HG02885 (cell line): ENCODE data around the gene TCF3.
A peak's percentile ranks its signal among the peaks of the same experiment; 100 is the strongest.

Experiments
- ATAC-seq: cut with Tn5 transposase; IDR thresholded peaks from one replicate; pipeline ENCODE4 v1.9.1; 2021; ENCODE audit warnings: mild to moderate bottlenecking; ENCODE audit not compliant: unreplicated experiment, poor library complexity

The TCF3 gene

DNA sequence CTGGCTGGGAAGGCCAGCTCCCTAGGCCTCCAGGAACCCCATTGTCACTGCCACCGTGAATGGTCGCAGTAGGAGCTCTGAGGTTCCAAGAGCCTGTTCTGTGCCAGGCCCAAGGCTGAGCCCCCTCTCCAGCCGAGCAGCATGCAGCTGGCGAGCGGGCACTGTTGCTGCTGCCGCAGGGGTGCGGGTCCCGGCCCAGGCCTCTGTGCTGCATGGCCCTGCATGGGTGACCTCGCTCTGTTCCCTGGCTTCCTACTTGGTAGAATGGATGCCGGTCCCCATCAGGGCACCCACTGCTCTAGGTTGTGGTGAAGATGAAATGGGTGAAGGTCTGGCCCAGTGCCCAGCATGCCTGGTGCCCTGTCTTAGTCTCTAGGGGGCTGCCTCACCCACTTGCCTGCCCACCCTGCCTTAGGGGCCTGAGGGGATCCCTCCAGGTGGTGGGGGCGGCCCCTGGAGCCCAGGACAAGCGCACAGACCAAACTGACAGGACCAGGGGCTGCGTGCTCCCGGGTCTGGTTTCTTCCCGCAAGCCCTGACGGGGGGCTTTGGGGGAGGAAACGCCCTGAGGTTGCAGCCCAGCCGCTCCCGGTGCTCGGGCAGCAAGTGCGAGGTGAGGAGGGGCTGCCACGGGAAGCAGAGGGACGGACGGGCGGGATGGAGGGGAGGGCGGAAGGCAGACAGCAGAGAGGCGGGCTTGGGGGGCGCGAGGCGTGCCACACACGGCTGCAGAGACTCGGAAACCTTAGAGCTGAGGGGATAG lies 38.4 kb downstream of the TCF3 start:
- ATAC-seq: no peak

GRCh38 chr19:1613146-1613545 lies 39.3 kb downstream of the TCF3 start:
- ATAC-seq: no peak

DNA sequence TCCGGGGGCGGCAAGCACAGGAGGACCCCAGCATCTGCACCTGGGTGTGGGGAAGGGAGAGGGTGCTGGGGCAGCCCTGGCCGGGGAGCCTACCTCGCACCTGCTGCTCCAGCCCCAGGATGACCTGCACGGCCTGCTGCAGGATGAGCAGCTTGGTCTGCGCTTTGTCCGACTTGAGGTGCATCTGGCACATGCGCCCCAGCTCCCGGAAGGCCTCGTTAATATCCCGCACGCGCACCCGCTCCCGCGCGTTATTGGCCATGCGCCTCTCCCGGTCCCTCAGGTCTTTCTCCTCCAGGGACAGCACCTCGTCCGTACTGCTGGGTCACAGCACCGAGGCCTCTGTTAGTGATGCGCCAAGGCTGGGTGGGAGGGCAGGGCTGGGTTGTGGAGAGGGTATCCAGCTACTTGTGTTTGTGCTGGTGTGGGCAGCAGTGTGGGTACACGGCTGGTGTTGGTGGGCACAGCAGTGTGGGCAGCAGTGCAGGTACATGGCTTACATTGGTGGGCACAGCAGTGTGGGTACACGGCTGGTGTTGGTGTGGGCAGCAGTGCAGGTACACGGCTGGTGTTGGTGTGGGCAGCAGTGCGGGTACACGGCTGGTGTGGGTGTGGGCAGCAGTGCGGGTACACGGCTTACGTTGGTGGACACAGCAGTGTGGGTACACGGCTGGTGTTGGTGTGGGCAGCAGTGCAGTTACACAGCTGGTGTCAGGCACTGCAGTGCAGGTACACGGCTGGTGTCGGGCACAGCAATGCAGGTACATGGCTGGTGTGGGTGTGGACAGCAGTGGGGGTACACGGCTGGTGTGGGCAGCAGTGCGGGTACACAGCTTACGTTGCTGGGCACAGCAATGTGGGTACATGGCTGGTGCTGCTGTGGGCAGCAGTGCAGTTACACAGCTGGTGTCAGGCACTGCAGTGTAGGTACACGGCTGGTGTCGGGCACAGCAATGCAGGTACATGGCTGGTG lies 40.0 kb downstream of the TCF3 start:
- ATAC-seq: no peak

DNA sequence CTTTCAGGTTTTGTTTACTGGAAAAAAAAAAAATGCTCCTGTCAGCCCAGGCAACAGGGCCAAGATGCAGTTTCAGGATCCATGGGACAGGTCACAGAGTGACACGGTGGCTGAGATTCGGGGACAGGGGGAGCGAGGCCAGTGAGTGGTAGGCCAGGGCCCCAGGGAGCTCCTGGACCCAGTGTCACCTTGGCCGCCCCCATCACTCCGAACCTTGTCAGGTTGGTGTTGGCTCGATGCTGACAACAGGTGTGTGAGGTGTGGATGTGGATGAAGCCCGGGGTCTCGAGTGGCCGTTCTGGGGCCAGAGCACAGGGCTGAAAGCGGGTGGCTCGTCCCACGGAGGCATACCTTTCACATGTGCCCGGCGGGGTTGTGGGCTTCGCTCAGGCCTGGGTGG lies 41.1 kb downstream of the TCF3 start:
- ATAC-seq: no peak

- no peak for ATAC-seq
Measured at GRCh38 chr19:1610579-1610978, 41.8 kb downstream of the TCF3 start.

DNA sequence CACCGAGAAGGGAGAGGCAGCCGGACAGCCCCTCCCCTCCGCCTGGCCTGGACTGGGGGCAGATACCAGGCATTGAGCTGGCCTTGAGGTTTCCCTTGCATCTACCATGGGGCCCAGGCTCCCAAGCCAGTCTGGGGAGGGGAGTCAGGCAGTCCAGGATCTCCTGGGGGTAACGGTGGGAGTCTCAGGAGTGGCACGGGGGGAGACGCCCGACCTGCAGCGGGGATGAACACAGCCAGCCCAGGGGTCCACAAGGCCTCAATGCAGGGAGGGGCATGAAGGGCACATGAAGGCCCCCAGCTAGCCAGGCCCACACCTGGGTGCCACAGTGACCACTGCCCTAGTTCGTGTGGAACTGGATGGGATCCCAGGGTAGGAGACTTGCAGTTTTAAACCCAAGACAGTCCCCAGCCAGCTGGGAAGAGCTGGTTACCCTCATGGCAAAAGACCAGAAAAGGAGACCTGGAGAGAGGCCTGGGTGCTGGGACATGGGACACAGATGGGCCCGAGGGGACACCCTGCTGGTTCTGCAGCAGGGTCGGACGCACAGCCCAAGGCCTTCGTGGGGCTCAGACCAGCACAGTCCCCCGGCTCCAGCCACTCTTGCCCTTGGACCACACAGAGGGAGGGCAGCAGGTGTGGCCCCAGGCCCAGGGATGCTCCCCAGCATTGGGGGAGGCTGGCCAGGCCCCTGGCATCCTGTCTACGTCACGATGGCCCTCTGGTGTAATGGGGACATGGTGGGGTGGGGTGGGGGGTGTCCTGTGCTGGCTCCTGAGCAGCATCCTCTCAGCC lies 42.5 kb downstream of the TCF3 start:
- ATAC-seq: no peak

- ATAC-seq: no peak
Measured at GRCh38 chr19:1609103-1609396, 43.4 kb downstream of the TCF3 start.

GRCh38 chr19:1608359-1609102 lies 43.9 kb downstream of the TCF3 start:
- no peak for ATAC-seq

DNA sequence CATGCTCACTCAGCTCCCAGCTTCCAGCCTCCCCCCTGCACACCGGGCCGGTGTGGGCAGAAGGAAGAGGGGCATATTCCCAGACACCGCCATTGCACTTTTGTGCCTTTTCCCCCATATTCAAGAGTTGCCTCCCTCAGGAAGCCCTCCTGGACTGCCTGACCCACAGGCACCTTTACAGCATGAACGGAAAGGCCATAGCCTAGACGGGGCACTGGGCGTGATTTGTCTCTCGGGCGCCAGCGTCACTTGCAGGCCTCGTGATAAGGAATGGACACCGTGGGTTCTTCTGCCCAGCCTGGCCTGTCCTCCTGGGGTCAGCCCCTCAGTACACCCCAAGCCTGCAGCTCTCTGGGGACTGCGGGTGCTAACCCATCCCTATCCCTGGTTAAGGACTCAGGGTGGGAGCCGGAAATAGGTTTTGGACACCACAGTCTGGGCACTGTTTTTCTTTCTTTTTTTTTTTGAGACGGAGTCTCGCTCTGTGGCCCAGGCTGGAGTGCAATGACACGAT lies 46.2 kb downstream of the TCF3 start:
- ATAC-seq: no peak

DNA sequence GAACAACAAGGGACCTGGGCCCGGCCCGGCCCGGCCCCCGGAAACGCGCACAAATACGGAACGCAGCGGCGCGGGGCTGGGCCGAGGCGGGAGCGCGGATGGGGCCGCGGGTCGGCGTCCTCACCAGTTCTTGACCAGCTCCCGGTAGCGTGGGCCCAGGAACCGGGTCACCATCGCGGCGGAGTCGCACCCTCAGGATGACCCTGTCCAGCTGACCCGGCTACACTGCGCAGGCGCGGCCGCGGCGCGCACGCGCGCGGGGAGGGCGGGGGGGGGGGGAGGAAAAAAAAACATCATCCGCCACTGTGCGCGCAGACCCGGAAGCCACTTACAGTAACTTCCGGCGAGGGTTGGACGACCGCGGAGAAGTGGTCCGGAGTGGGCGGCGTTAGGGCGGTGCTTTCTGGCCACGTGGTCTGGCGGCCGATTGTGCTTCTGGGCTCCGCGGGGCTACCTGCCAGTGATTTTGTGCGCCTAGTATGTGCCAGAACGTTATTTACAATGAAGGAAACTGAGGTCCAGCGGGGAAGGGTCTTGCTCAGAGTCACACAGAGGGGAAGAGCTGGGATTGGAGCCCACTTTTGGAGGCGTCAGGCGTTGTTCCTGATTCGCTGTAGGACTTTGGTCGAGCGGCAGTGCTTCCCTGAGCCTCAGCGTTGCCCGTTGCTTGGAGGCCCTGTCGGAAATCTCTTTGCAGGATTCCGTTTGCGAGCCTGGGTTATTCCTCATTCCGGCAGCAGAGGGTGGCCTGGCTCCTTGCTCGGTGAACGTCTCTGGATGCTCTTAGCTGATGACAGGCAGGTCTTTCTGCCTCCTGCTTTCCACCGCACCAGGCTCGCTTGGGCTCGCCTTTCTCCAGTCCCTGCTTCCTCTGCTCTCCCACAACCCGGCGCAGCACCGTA lies 46.9 kb downstream of the TCF3 start, which contains the start of gene UQCR11:
Gene UQCR11 (minus strand): TSS at position 227 of the 902 bp plus-strand sequence. CDS start 53 bp downstream, at position 174.
- ATAC-seq: peak; percentile 89

GRCh38 chr19:1602091-1602707 lies 50.2 kb downstream of the TCF3 start:
- ATAC-seq: no peak

DNA sequence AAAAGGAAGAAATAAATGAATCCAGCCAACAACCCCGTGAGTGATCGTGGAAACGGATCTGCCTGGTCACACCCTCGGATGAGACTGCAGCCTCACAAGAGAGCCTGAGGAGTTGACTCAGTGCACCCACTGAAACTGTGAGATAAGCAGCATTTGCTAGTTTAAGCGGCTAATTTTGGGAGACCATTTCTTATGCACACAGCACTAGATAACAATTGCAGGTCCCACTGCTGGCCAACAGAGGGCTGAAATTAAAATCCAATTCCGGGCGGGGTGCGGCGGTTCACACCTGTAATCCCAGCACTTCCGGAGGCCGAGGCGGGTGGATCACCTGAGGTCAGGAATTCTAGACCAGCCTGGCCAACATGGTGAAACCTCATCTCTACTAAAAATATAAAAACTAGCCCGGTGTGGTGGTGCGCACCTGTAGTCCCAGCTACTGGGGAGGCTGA lies 50.8 kb downstream of the TCF3 start:
- ATAC-seq: no peak

- no peak for ATAC-seq
Measured at GRCh38 chr19:1599460-1599846, 53.0 kb downstream of the TCF3 start.

- no peak for ATAC-seq
Measured at GRCh38 chr19:1598777-1599459, 53.5 kb downstream of the TCF3 start.

- no peak for ATAC-seq
Measured at GRCh38 chr19:1593501-1593772, 59.0 kb downstream of the TCF3 start.

DNA sequence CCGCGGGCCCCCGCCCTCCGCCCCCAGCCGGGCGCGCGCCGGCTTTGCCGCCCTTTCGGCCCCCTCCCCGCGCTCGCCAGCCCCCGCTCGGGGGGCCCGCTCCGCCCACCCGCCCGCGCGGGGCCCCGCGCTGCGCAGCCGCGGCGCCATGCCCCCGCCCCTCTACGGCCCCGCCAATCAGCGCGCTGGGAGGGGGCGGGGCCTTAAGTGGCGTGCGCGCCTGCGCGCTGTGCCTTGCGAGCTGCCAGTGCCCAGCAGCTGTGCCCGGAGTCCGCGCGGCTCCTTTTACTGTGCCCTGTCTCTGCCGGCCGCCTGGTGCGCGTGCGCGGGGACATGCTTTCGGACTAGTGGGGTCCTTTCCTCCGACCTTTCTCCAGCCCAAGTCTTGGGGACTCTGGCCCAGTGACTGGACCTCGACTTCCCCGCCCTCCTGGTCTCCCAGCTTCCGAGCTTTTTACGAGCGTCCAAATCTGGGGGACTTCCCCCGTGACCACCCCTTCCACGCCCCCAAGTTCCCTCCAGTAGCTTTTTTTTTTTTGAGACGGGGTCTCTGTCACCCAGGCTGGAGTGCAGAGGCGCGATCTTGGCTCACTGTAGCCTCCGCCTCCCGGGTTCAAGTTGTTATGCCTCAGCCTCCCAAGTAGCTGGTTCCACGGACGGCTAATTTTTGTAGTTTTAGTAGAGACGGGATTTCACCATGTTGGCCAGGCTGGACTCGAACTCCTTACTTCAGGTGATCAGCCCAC lies 59.5 kb downstream of the TCF3 start, which contains the start of gene MBD3:
Gene MBD3 (minus strand): TSS at position 111 of the 746 bp plus-strand sequence. CDS start 234 bp downstream, outside the sequence.
- ATAC-seq: peak; percentile 78
